GM19395 (cell line): Measurements from ENCODE around the gene MINDY1.

Experiments
- ATAC-seq: cut with Tn5 transposase; IDR thresholded peaks from one replicate; pipeline ENCODE4 v1.9.1; 2021; ENCODE audit warnings: mild to moderate bottlenecking, moderate library complexity; ENCODE audit not compliant: unreplicated experiment

Gene MINDY1

GRCh38 chr1:151006327-151007052, at the start of gene MINDY1:
Gene MINDY1 (minus strand): TSS chr1:151006902. CDS start chr1:151002617, 4,285 bp downstream.
- ATAC-seq: no peak

GRCh38 chr1:151056149-151056548, 49.4 kb upstream of the MINDY1 start:
- no peak for ATAC-seq

GRCh38 chr1:151055581-151055980, 48.9 kb upstream of the MINDY1 start:
- no peak for ATAC-seq

- no peak for ATAC-seq
These were observed 48.4 kb upstream of the MINDY1 start for GRCh38 chr1:151054971-151055547.

GRCh38 chr1:151051356-151052009, 44.8 kb upstream of the MINDY1 start:
- ATAC-seq: no peak

- ATAC-seq: no peak
These were observed 43.5 kb upstream of the MINDY1 start for GRCh38 chr1:151050051-151050688.

- no peak for ATAC-seq
These were observed 42.8 kb upstream of the MINDY1 start for GRCh38 chr1:151049458-151049857.

- ATAC-seq: no peak
These were observed 41.9 kb upstream of the MINDY1 start for GRCh38 chr1:151048645-151049032.

- ATAC-seq: peak; percentile 58
These were observed 41.4 kb upstream of the MINDY1 start for GRCh38 chr1:151047925-151048644.

GRCh38 chr1:151047591-151047924, 40.9 kb upstream of the MINDY1 start, which contains the start of gene C1orf56:
Gene C1orf56 (plus strand): TSS chr1:151047751. CDS start chr1:151047848, 97 bp downstream.
- peak; percentile 58 for ATAC-seq

GRCh38 chr1:151043163-151043562, 36.5 kb upstream of the MINDY1 start:
- ATAC-seq: no peak

- no peak for ATAC-seq
These were observed 32.8 kb upstream of the MINDY1 start for GRCh38 chr1:151039521-151039920.

GRCh38 chr1:151037032-151037431, 30.3 kb upstream of the MINDY1 start:
- ATAC-seq: no peak

GRCh38 chr1:151036356-151036755, 29.7 kb upstream of the MINDY1 start, which contains the start of gene BNIPL:
Gene BNIPL (plus strand): TSS chr1:151036586. CDS start chr1:151036726, 140 bp downstream.
- ATAC-seq: no peak

GRCh38 chr1:151035167-151035566, 28.5 kb upstream of the MINDY1 start:
- ATAC-seq: no peak

GRCh38 chr1:151032164-151032563, 25.5 kb upstream of the MINDY1 start:
- no peak for ATAC-seq

- ATAC-seq: no peak
These were observed 19.8 kb upstream of the MINDY1 start for GRCh38 chr1:151026460-151026859.

GRCh38 chr1:151024540-151025146, 17.9 kb upstream of the MINDY1 start:
- ATAC-seq: no peak

GRCh38 chr1:151013518-151013917, 6.8 kb upstream of the MINDY1 start:
- ATAC-seq: no peak

GRCh38 chr1:151012684-151013471, 6.2 kb upstream of the MINDY1 start:
- no peak for ATAC-seq
